HCT116 (cell line): ENCODE data around the gene AFAP1L2. TPM values are rescaled to one million over a fixed set of nuclear protein-coding genes. Genes with fewer than 3 reads are reported as not detected.

Source experiments
- ATAC-seq: fragments of 200-7000 bp; cut with Tn5 transposase; 2 replicates; pipeline ENCODE4 v1.9.1; 2020; ENCODE audit warnings: mild to moderate bottlenecking, moderate library complexity
- BruUV-seq: library from RNA; stranded (reverse); fragments of 400-500 nt; replicated peaks from 2 replicates; lab custom pipeline; 2021; lab: Mats Ljungman, UMichigan
- CTCF ChIA-PET: fragments of 300-600 bp; sonication (Branson Sonifier 250); formaldehyde crosslinking; loops from one replicate; lab custom pipeline; 2021; ENCODE audit warnings: antibody characterized with exemption; lab: Charles Lee
- POLR2A ChIA-PET: fragments of 300-600, 350-600 bp; sonication (Branson Sonifier 250); formaldehyde crosslinking; loops from one replicate; lab custom pipeline; 2021; ENCODE audit warnings: antibody characterized with exemption; lab: Charles Lee
- RAD21 ChIA-PET, 2 experiments: fragments of 300-600 bp; sonication (Branson Sonifier 250); formaldehyde crosslinking; loops; one replicate each; lab custom pipeline; 2023; ENCODE audit warnings: low total read pairs in 2 of 2; ENCODE audit not compliant: uncharacterized antibody in 2 of 2, unreplicated experiment in 2 of 2, low non-redundant PET in 1 of 2; lab: Charles Lee
- DNase-seq: peaks from one replicate; pipeline ENCODE4 v3.0.0-alpha.2; 2010; ENCODE audit warnings: low read depth, low spot score
- H2AFZ ChIP-seq: fragments of 200-600 bp; shearing (Covaris generic), sonication (generic); 2 replicates; pipeline ENCODE4 v1.6.1; 2017; ENCODE audit warnings: low read depth, mixed run types, mixed read lengths, antibody characterized with exemption, low read length; ENCODE audit not compliant: poor library complexity, severe bottlenecking
- H3K27ac ChIP-seq: 2 replicates; pipeline ENCODE4 v1.5.1; 2012; ENCODE audit warnings: low read depth, low read length
- H3K27me3 ChIP-seq: fragments of 200-600 bp; sonication (generic); 2 replicates; pipeline ENCODE4 v1.6.1; 2016; ENCODE audit warnings: mixed run types, low read length, mixed read lengths; ENCODE audit not compliant: insufficient read depth
- H3K36me3 ChIP-seq, 2 experiments: fragments of 200-500 bp in 1 of 2; fragments of 200-600 bp in 1 of 2; sonication (Bioruptor generic) in 1 of 2; sonication (generic) in 1 of 2; 2 replicates each; pipeline versions ENCODE4 v1.5.1 to v1.6.1; 2014 to 2016; ENCODE audit warnings: low read length in 2 of 2, inconsistent platforms in 1 of 2, mixed read lengths in 1 of 2, mixed run types in 1 of 2; ENCODE audit not compliant: insufficient read depth in 2 of 2, control insufficient read depth in 1 of 2
- H3K4me1 ChIP-seq, 2 experiments: fragments of 200-600 bp in 1 of 2; sonication (generic) in 1 of 2; 2 replicates each; pipeline versions ENCODE4 v1.5.1 to v1.6.1; 2012 to 2017; ENCODE audit warnings: low read length in 2 of 2, inconsistent platforms in 1 of 2, mild to moderate bottlenecking in 1 of 2, mixed read lengths in 1 of 2, mixed run types in 1 of 2, moderate library complexity in 1 of 2; ENCODE audit not compliant: insufficient read depth in 2 of 2, control insufficient read depth in 1 of 2
- H3K4me2 ChIP-seq: fragments of 200-600 bp; sonication (generic); 2 replicates; pipeline ENCODE4 v1.6.1; 2017; ENCODE audit warnings: mixed run types, low read length, mixed read lengths
- H3K4me3 ChIP-seq, 2 experiments: fragments of 200-600 bp in 1 of 2; sonication (generic) in 1 of 2; replicated peaks in 1 of 2; 2 replicates each; pipeline ENCODE4 v1.5.1; 2011 to 2016; ENCODE audit warnings: low read length in 2 of 2, control low read depth in 1 of 2, low read depth in 1 of 2, mild to moderate bottlenecking in 1 of 2, mixed read lengths in 1 of 2, mixed run types in 1 of 2
- H3K79me2 ChIP-seq: fragments of 200-600 bp; sonication (generic); 2 replicates; pipeline ENCODE4 v1.6.1; 2017; ENCODE audit warnings: mild to moderate bottlenecking, mixed run types, low read length, moderate library complexity, mixed read lengths; ENCODE audit not compliant: insufficient read depth
- H3K9ac ChIP-seq: fragments of 200-600 bp; sonication (generic); 2 replicates; pipeline ENCODE4 v1.6.1; 2016; ENCODE audit warnings: low read length, mixed read lengths
- H3K9me2 ChIP-seq: fragments of 200-600 bp; sonication (generic), shearing (Covaris generic); 2 replicates; pipeline ENCODE4 v1.6.1; 2017; ENCODE audit warnings: mixed run types, mild to moderate bottlenecking, moderate library complexity; ENCODE audit not compliant: insufficient read depth
- H3K9me3 ChIP-seq, 2 experiments: fragments of 200-500 bp in 1 of 2; fragments of 200-600 bp in 1 of 2; sonication (Bioruptor generic) in 1 of 2; sonication (generic) in 1 of 2; 2 replicates each; pipeline ENCODE4 v1.6.1; 2014 to 2017; ENCODE audit warnings: low read length in 2 of 2, mixed read lengths in 2 of 2, inconsistent platforms in 1 of 2, low read depth in 1 of 2, mild to moderate bottlenecking in 1 of 2, mixed run types in 1 of 2, moderate library complexity in 1 of 2; ENCODE audit not compliant: control insufficient read depth in 1 of 2, insufficient read depth in 1 of 2
- H4K20me1 ChIP-seq: fragments of 200-600 bp; sonication (generic), shearing (Covaris generic); 2 replicates; pipeline ENCODE4 v1.6.1; 2017; ENCODE audit warnings: mixed run types, mild to moderate bottlenecking, moderate library complexity; ENCODE audit not compliant: insufficient read depth
- CBX3 ChIP-seq: IDR thresholded peaks from 2 replicates; pipeline ENCODE4 v1.6.1; 2012; ENCODE audit warnings: low read depth
- CEBPB ChIP-seq: IDR thresholded peaks from 2 replicates; pipeline ENCODE4 v1.6.1; 2012; ENCODE audit warnings: low read depth
- EGR1 ChIP-seq: IDR thresholded peaks from 2 replicates; pipeline ENCODE4 v1.6.1; 2012; ENCODE audit warnings: low read depth
- ELF1 ChIP-seq: IDR thresholded peaks from 2 replicates; pipeline ENCODE4 v1.6.1; 2012; ENCODE audit warnings: low read depth, borderline replicate concordance
- EZH2 ChIP-seq: fragments of 200-600 bp; sonication (generic); IDR thresholded peaks from 2 replicates; pipeline ENCODE4 v1.6.1; 2017; ENCODE audit warnings: antibody characterized with exemption, mixed run types
- EZH2phosphoT487 ChIP-seq: fragments of 200-600 bp; IDR thresholded peaks from 2 replicates; pipeline ENCODE4 v1.6.1; 2018; ENCODE audit warnings: antibody characterized with exemption, borderline replicate concordance
- FOSL1 ChIP-seq: IDR thresholded peaks from 2 replicates; pipeline ENCODE4 v1.6.1; 2012; ENCODE audit warnings: low read depth
- JUND ChIP-seq: IDR thresholded peaks from 2 replicates; pipeline ENCODE4 v1.6.1; 2012
- MAX ChIP-seq: IDR thresholded peaks from 2 replicates; pipeline ENCODE4 v1.6.1; 2012
- POLR2A ChIP-seq: IDR thresholded peaks from 2 replicates; pipeline ENCODE4 v1.7.0; 2011; ENCODE audit warnings: borderline replicate concordance; ENCODE audit not compliant: insufficient read depth, insufficient read length; ENCODE audit errors: extremely low read depth
- POLR2AphosphoS5 ChIP-seq: IDR thresholded peaks from 2 replicates; pipeline ENCODE4 v1.6.1; 2011; ENCODE audit warnings: mild to moderate bottlenecking, low read depth, low read length, moderate library complexity
- RAD21 ChIP-seq: IDR thresholded peaks from 2 replicates; pipeline ENCODE4 v1.6.1; 2012; ENCODE audit warnings: low read depth, mild to moderate bottlenecking
- REST ChIP-seq: IDR thresholded peaks from 2 replicates; pipeline ENCODE4 v1.6.1; 2012; ENCODE audit warnings: low read depth
- SIN3A ChIP-seq: IDR thresholded peaks from 2 replicates; pipeline ENCODE4 v1.6.1; 2012; ENCODE audit warnings: low read depth
- SP1 ChIP-seq: IDR thresholded peaks from 2 replicates; pipeline ENCODE4 v1.6.1; 2012; ENCODE audit warnings: low read depth
- TCF7L2 ChIP-seq: IDR thresholded peaks from 2 replicates; pipeline ENCODE4 v1.7.0; 2011; ENCODE audit warnings: borderline replicate concordance, inconsistent platforms; ENCODE audit not compliant: insufficient read depth, insufficient read length; ENCODE audit errors: extremely low read depth
- YY1 ChIP-seq: IDR thresholded peaks from 2 replicates; pipeline ENCODE4 v1.6.1; 2011; ENCODE audit warnings: low read length, low read depth, moderate library complexity, mild to moderate bottlenecking; ENCODE audit not compliant: insufficient replicate concordance; ENCODE audit errors: extremely low read depth
- ZBTB33 ChIP-seq: IDR thresholded peaks from 2 replicates; pipeline ENCODE4 v1.6.1; 2011; ENCODE audit warnings: mild to moderate bottlenecking, low read length, moderate library complexity; ENCODE audit not compliant: insufficient replicate concordance; ENCODE audit errors: extremely low read depth
- ZFX ChIP-seq: fragments of 450-650 bp; IDR thresholded peaks from 2 replicates; pipeline ENCODE4 v1.6.1; 2017
- ZNF274 ChIP-seq: fragments of 200-500 bp; sonication (Bioruptor generic); IDR thresholded peaks from 2 replicates; pipeline ENCODE4 v1.6.1; 2014; ENCODE audit warnings: mild to moderate bottlenecking, low read depth, low read length, inconsistent platforms
- intact Hi-C: fragments of 100-400 bp; cut with micrococcal nuclease; formaldehyde crosslinking; loops from 2 replicates; pipeline ENCODE4 v1.10.0; 2022
- total RNA-seq: library from RNA; stranded (reverse); gene quantifications from one replicate; pipeline ENCODE4 v1.2.1, GENCODE V29; 2021; ENCODE audit not compliant: unreplicated experiment

AFAP1L2 gene
- total RNA-seq, 1 experiment from 2014 or later, result 0.93 TPM

GRCh38 chr10:114261076-114261475 is 143.2 kb downstream of the AFAP1L2 start:
- no peak for ATAC-seq
- Histone ChIP-seq H3K27me3 (no peaks in the 10 kb centered on the region), H4K20me1 (no peaks in the 10 kb centered on the region), H2AFZ (no peak overlapping the region), H3K27ac (no peak overlapping the region), H3K4me1 (0 out of 4 replicates have a peak, but pooled peaks cover 0 to 3% of the 10 kb centered on the region in 2 experiments), H3K9me3 (no peaks in the 10 kb centered on the region), H3K4me3 (no peak overlapping the region), H3K79me2 (no peaks in the 10 kb centered on the region), H3K4me2 (no peak overlapping the region), H3K36me3 (no peaks in the 10 kb centered on the region), H3K9ac (no peak overlapping the region), H3K9me2 (no peaks in the 10 kb centered on the region)
- no TSS peak for BruUV-seq
- no peak for TF ChIP-seq POLR2AphosphoS5
- TF ChIP-seq RAD21, result no peak
- TF ChIP-seq CEBPB, result no peak
- TF ChIP-seq ELF1, result no peak
- TF ChIP-seq FOSL1, result no peak
- TF ChIP-seq REST, result no peak
- no peak for TF ChIP-seq EZH2phosphoT487
- TF ChIP-seq SIN3A, result no peak
- no peak for TF ChIP-seq CBX3
- no peak for TF ChIP-seq EZH2
- no peak for TF ChIP-seq MAX
- TF ChIP-seq POLR2A, result no peak
- no peak for TF ChIP-seq SP1
- TF ChIP-seq EGR1, result no peak
- TF ChIP-seq ZNF274, result no peak
- TF ChIP-seq TCF7L2, result no peak
- no peak for TF ChIP-seq JUND
- TF ChIP-seq YY1, result no peak
- no peak for TF ChIP-seq ZFX
- TF ChIP-seq ZBTB33, result no peak
- ChIA-PET POLR2A (no interaction called here), RAD21 (no interaction called here), CTCF (no interaction called here)
- no peak for DNase-seq
- intact Hi-C loops, result no loop called here
